HEK293 (cell line): ENCODE measurements around the gene N4BP2L1.

Source experiments
- CTCF ChIA-PET: fragments of 350-600 bp; formaldehyde crosslinking; extraction: SDS; loops from one replicate; lab custom pipeline; 2021; ENCODE audit warnings: antibody characterized with exemption; lab: Yijun Ruan, JAX
- POLR2A ChIA-PET: fragments of 300-600 bp; formaldehyde crosslinking; extraction: SDS; loops from one replicate; lab custom pipeline; 2020; ENCODE audit warnings: antibody characterized with exemption, inconsistent platforms; lab: Yijun Ruan, JAX
- H3K27ac ChIP-seq: fragments of 200-500 bp; sonication (Bioruptor generic); 2 replicates; pipeline ENCODE4 v1.5.1; 2014; ENCODE audit warnings: low read depth, low read length, control low read depth, inconsistent platforms; ENCODE audit errors: extremely low read depth
- H3K36me3 ChIP-seq, 2 experiments: fragments of 200-500 bp in 1 of 2; sonication (Bioruptor generic) in 1 of 2; 1 replicate in 1 of 2; 2 replicates in 1 of 2; pipeline ENCODE4 v1.5.1; 2014 to 2017; ENCODE audit warnings: inconsistent platforms in 2 of 2, low read length in 2 of 2; ENCODE audit not compliant: control insufficient read depth in 2 of 2, insufficient read depth in 1 of 2
- H3K4me1 ChIP-seq: fragments of 200-500 bp; sonication (Bioruptor generic); 2 replicates; pipeline ENCODE4 v1.5.1; 2014; ENCODE audit warnings: mild to moderate bottlenecking, low read length, inconsistent platforms; ENCODE audit not compliant: control insufficient read depth, insufficient read depth
- H3K4me3 ChIP-seq: 2 replicates; pipeline ENCODE4 v1.5.1; 2011; ENCODE audit warnings: low read depth, mild to moderate bottlenecking, control low read depth, low read length, moderate library complexity
- H3K9me3 ChIP-seq: fragments of 200-500 bp; sonication (Bioruptor generic); 2 replicates; pipeline ENCODE4 v1.5.1; 2014; ENCODE audit warnings: low read depth, low read length, inconsistent platforms; ENCODE audit not compliant: control insufficient read depth, insufficient read depth
- GLI4 ChIP-seq: fragments of 450-650 bp; formaldehyde crosslinking; IDR thresholded peaks from 2 replicates; pipeline ENCODE4 v1.5.1; 2016; ENCODE audit warnings: missing biosample characterization, missing genetic modification characterization
- KLF8 ChIP-seq: fragments of 450-650 bp; formaldehyde crosslinking; IDR thresholded peaks from 2 replicates; pipeline ENCODE4 v1.5.1; 2016; ENCODE audit warnings: missing biosample characterization, missing genetic modification characterization
- PRDM4 ChIP-seq: fragments of 450-650 bp; formaldehyde crosslinking; IDR thresholded peaks from 2 replicates; pipeline ENCODE4 v1.5.1; 2017; ENCODE audit warnings: missing biosample characterization, missing genetic modification characterization
- SCRT2 ChIP-seq: fragments of 450-650 bp; formaldehyde crosslinking; IDR thresholded peaks from 2 replicates; pipeline ENCODE4 v1.5.1; 2016; ENCODE audit warnings: missing biosample characterization, missing genetic modification characterization
- TCF7L2 ChIP-seq: IDR thresholded peaks from 2 replicates; pipeline ENCODE4 v1.6.1; 2011; ENCODE audit warnings: low read depth, mild to moderate bottlenecking, inconsistent platforms, low read length, moderate library complexity, borderline replicate concordance
- ZBTB21 ChIP-seq: fragments of 450-650 bp; formaldehyde crosslinking; IDR thresholded peaks from 2 replicates; pipeline ENCODE4 v1.5.1; 2017; ENCODE audit warnings: missing biosample characterization, missing genetic modification characterization
- ZBTB44 ChIP-seq: fragments of 450-650 bp; IDR thresholded peaks from 2 replicates; pipeline ENCODE4 v1.5.1; 2018; ENCODE audit warnings: missing biosample characterization, mild to moderate bottlenecking, missing genetic modification characterization
- ZBTB48 ChIP-seq: fragments of 450-650 bp; formaldehyde crosslinking; IDR thresholded peaks from 2 replicates; pipeline ENCODE4 v1.5.1; 2016; ENCODE audit warnings: missing biosample characterization, missing genetic modification characterization
- ZNF311 ChIP-seq: fragments of 450-650 bp; formaldehyde crosslinking; IDR thresholded peaks from 2 replicates; pipeline ENCODE4 v1.5.1; 2017; ENCODE audit warnings: missing biosample characterization, missing genetic modification characterization, borderline replicate concordance
- ZNF324 ChIP-seq: fragments of 450-650 bp; formaldehyde crosslinking; IDR thresholded peaks from 2 replicates; pipeline ENCODE4 v1.5.1; 2016; ENCODE audit warnings: missing biosample characterization, missing genetic modification characterization
- ZNF518A ChIP-seq: fragments of 450-650 bp; formaldehyde crosslinking; conservative IDR thresholded peaks from 2 replicates; pipeline ENCODE4 v1.5.1; 2016; ENCODE audit warnings: low read depth, missing biosample characterization, missing genetic modification characterization
- ZNF596 ChIP-seq: fragments of 450-650 bp; IDR thresholded peaks from 2 replicates; pipeline ENCODE4 v1.5.0; 2018; ENCODE audit warnings: missing biosample characterization, mild to moderate bottlenecking, missing genetic modification characterization, moderate library complexity
- ZNF704 ChIP-seq: fragments of 450-650 bp; formaldehyde crosslinking; IDR thresholded peaks from 2 replicates; pipeline ENCODE4 v1.5.1; 2016; ENCODE audit warnings: missing biosample characterization, missing genetic modification characterization

The N4BP2L1 gene

GRCh38 chr13:32443111-32443510 lies 15.2 kb upstream of the N4BP2L1 start:
- POLR2A ChIA-PET, result no interaction called here
- H3K27ac ChIP-seq, result no peak overlapping the region

More at GRCh38 chr13:32443111-32443510, 15.2 kb upstream of the N4BP2L1 start:
- no peak for TF ChIP-seq GLI4
- TF ChIP-seq ZBTB44 (tag by site-specific recombination), result no peak
- no peak for TF ChIP-seq ZNF518A
- TF ChIP-seq SCRT2, result no peak
- no peak for TF ChIP-seq ZNF596 (tag by site-specific recombination)
- TF ChIP-seq TCF7L2, result no peak
- TF ChIP-seq ZNF311 (tag by site-specific recombination), result no peak
- TF ChIP-seq KLF8, result no peak
- no peak for TF ChIP-seq ZNF704 (tag by site-specific recombination)
- TF ChIP-seq ZNF324, result no peak
- TF ChIP-seq ZBTB21 (tag by site-specific recombination), result no peak
- no peak for TF ChIP-seq ZBTB48 (tag by site-specific recombination)
- no peak for TF ChIP-seq PRDM4 (tag by site-specific recombination)
- TF ChIP-seq, all 188 proteins: peak for 0
- CTCF ChIA-PET, result interaction anchor here (0.5 kb wide), 2 partner anchors 18 to 132 kb away, joined by 3 read pairs; no protein-coding TSS in a partner anchor
- Histone ChIP-seq H3K4me3 (no peak overlapping the region), H3K9me3 (no peaks in the 10 kb centered on the region), H3K36me3 (peaks cover 0 to 13% of the 10 kb centered on the region in 2 experiments; a peak in 1 of 3 replicates), H3K4me1 (no peaks in the 10 kb centered on the region)
